T-helper 2 cell treated with Interferon-gamma antibody and Interleukin-4, amounts not matched to agents 5 μg/mL and 100 μg/mL, for 36 hours (primary cell): ENCODE results near the gene PRPF4.
"Not testable (repeated sequence)": the region's sequence is repeated elsewhere in the genome, so short reads cannot be mapped to it uniquely, and the experiment has no call there.

Experiments
- DNase-seq: peaks from one replicate; pipeline ENCODE4 v3.0.0; 2021; ENCODE audit warnings: low spot score
- H3K27ac Mint-ChIP-seq: one replicate; pipeline ENCODE4 v1.8.0; 2021; ENCODE audit warnings: mild to moderate bottlenecking, mixed read lengths
- H3K27me3 Mint-ChIP-seq: one replicate; pipeline ENCODE4 v1.8.0; 2021; ENCODE audit warnings: low read depth, mixed read lengths
- H3K36me3 Mint-ChIP-seq: one replicate; pipeline ENCODE4 v1.8.0; 2021; ENCODE audit warnings: low read depth, mixed read lengths
- H3K4me1 Mint-ChIP-seq: one replicate; pipeline ENCODE4 v1.8.0; 2021; ENCODE audit warnings: low read depth, mixed read lengths
- H3K4me3 Mint-ChIP-seq: one replicate; pipeline ENCODE4 v1.8.0; 2022; ENCODE audit warnings: mild to moderate bottlenecking, moderate library complexity, mixed read lengths
- H3K9me3 Mint-ChIP-seq: one replicate; pipeline ENCODE4 v1.8.0; 2021; ENCODE audit warnings: mixed read lengths

Gene PRPF4

GRCh38 chr9:113290052-113290607 lies 14.7 kb downstream of the PRPF4 start:
- H3K27me3 Mint-ChIP-seq = no peaks in the 10 kb centered on the region
- no peak overlapping the region for H3K4me3 Mint-ChIP-seq
- no peaks in the 10 kb centered on the region for H3K9me3 Mint-ChIP-seq
- H3K36me3 Mint-ChIP-seq = peaks cover 57% of the 10 kb centered on the region
- peaks cover 2% of the 10 kb centered on the region for H3K4me1 Mint-ChIP-seq
- H3K27ac Mint-ChIP-seq = no peak overlapping the region
- DNase-seq = no peak

- Mint-ChIP-seq H3K9me3 (no peaks in the 10 kb centered on the region), H3K4me1 (peaks cover 2% of the 10 kb centered on the region), H3K27ac (no peak overlapping the region), H3K36me3 (peaks cover 40% of the 10 kb centered on the region), H3K4me3 (no peak overlapping the region), H3K27me3 (no peaks in the 10 kb centered on the region)
- no peak for DNase-seq
These were observed 17.9 kb downstream of the PRPF4 start for GRCh38 chr9:113293285-113293878.

GRCh38 chr9:113296247-113296646 lies 20.8 kb downstream of the PRPF4 start:
- not testable (repeated sequence) for H3K9me3 Mint-ChIP-seq, H3K4me1 Mint-ChIP-seq, H3K4me3 Mint-ChIP-seq, DNase-seq, H3K27ac Mint-ChIP-seq, H3K27me3 Mint-ChIP-seq
- H3K36me3 Mint-ChIP-seq = peaks cover 19% of the 10 kb centered on the region

- Mint-ChIP-seq H3K9me3 (no peaks in the 10 kb centered on the region), H3K27me3 (peaks cover 8% of the 10 kb centered on the region), H3K27ac (no peak overlapping the region)
These were observed 21.5 kb downstream of the PRPF4 start for GRCh38 chr9:113296796-113297558.

GRCh38 chr9:113298311-113298710 lies 22.9 kb downstream of the PRPF4 start:
- H3K36me3 Mint-ChIP-seq = peaks cover 2% of the 10 kb centered on the region
- no peak overlapping the region for H3K27ac Mint-ChIP-seq
- H3K4me1 Mint-ChIP-seq = no peaks in the 10 kb centered on the region
- no peaks in the 10 kb centered on the region for H3K9me3 Mint-ChIP-seq
- H3K27me3 Mint-ChIP-seq = peaks cover 8% of the 10 kb centered on the region
- H3K4me3 Mint-ChIP-seq = no peak overlapping the region
- no peak for DNase-seq

More at GRCh38 chr9:113296796-113297558, 21.5 kb downstream of the PRPF4 start:
- DNase-seq = no peak
- H3K4me3 Mint-ChIP-seq = no peak overlapping the region
- peaks cover 13% of the 10 kb centered on the region for H3K36me3 Mint-ChIP-seq
- H3K4me1 Mint-ChIP-seq = no peaks in the 10 kb centered on the region

- Mint-ChIP-seq H3K9me3 (no peaks in the 10 kb centered on the region), H3K4me3 (no peak overlapping the region), H3K4me1 (no peaks in the 10 kb centered on the region), H3K27ac (no peak overlapping the region), H3K27me3 (peaks cover 8% of the 10 kb centered on the region), H3K36me3 (no peaks in the 10 kb centered on the region)
- DNase-seq = no peak
These were observed 23.7 kb downstream of the PRPF4 start for GRCh38 chr9:113298924-113299770.

- DNase-seq = no peak
- Mint-ChIP-seq H3K36me3 (no peaks in the 10 kb centered on the region), H3K27me3 (peaks cover 8% of the 10 kb centered on the region), H3K27ac (no peak overlapping the region), H3K4me3 (no peak overlapping the region), H3K9me3 (no peaks in the 10 kb centered on the region), H3K4me1 (no peaks in the 10 kb centered on the region)
These were observed 24.4 kb downstream of the PRPF4 start for GRCh38 chr9:113299800-113300292.

GRCh38 chr9:113301548-113301947 lies 26.1 kb downstream of the PRPF4 start:
- Mint-ChIP-seq H3K4me1 (no peaks in the 10 kb centered on the region), H3K27me3 (peaks cover 8% of the 10 kb centered on the region), H3K4me3 (no peak overlapping the region), H3K36me3 (no peaks in the 10 kb centered on the region), H3K27ac (no peak overlapping the region), H3K9me3 (no peaks in the 10 kb centered on the region)
- no peak for DNase-seq

- H3K4me1 Mint-ChIP-seq = no peaks in the 10 kb centered on the region
- no peaks in the 10 kb centered on the region for H3K9me3 Mint-ChIP-seq
- H3K27ac Mint-ChIP-seq = no peak within 1 kb of the TSS
These were observed 27.4 kb downstream of the PRPF4 start, which contains the start of gene RNF183 for GRCh38 chr9:113302792-113303418. Gene RNF183 (minus strand): TSS chr9:113303376. CDS start chr9:113298184, 5,192 bp downstream.

GRCh38 chr9:113306566-113306965 lies 31.1 kb downstream of the PRPF4 start:
- H3K36me3 Mint-ChIP-seq = no peaks in the 10 kb centered on the region
- no peak overlapping the region for H3K4me3 Mint-ChIP-seq
- H3K27me3 Mint-ChIP-seq = no peaks in the 10 kb centered on the region
- no peak for DNase-seq
- no peak overlapping the region for H3K27ac Mint-ChIP-seq
- H3K4me1 Mint-ChIP-seq = peaks cover 13% of the 10 kb centered on the region
- no peaks in the 10 kb centered on the region for H3K9me3 Mint-ChIP-seq

More at GRCh38 chr9:113302792-113303418, 27.4 kb downstream of the PRPF4 start, which contains the start of gene RNF183:
- Mint-ChIP-seq H3K4me3 (no peak within 1 kb of the TSS), H3K27me3 (peaks cover 8% of the 10 kb centered on the region), H3K36me3 (no peaks in the 10 kb centered on the region)
- DNase-seq = no peak

GRCh38 chr9:113307396-113307975 lies 32.0 kb downstream of the PRPF4 start:
- Mint-ChIP-seq H3K9me3 (no peaks in the 10 kb centered on the region), H3K4me3 (no peak overlapping the region), H3K27me3 (no peaks in the 10 kb centered on the region), H3K36me3 (no peaks in the 10 kb centered on the region), H3K27ac (no peak overlapping the region), H3K4me1 (peaks cover 13% of the 10 kb centered on the region)
- DNase-seq = no peak

- Mint-ChIP-seq H3K27ac (no peak overlapping the region), H3K9me3 (no peaks in the 10 kb centered on the region), H3K4me1 (peaks cover 13% of the 10 kb centered on the region), H3K27me3 (no peaks in the 10 kb centered on the region), H3K36me3 (no peaks in the 10 kb centered on the region), H3K4me3 (no peak overlapping the region)
- DNase-seq = no peak
These were observed 33.9 kb downstream of the PRPF4 start for GRCh38 chr9:113309204-113309813.

- peaks cover 13% of the 10 kb centered on the region for H3K4me1 Mint-ChIP-seq
- H3K9me3 Mint-ChIP-seq = no peaks in the 10 kb centered on the region
- DNase-seq = no peak
- H3K27ac Mint-ChIP-seq = no peak overlapping the region
- H3K36me3 Mint-ChIP-seq = no peaks in the 10 kb centered on the region
- no peak overlapping the region for H3K4me3 Mint-ChIP-seq
- no peaks in the 10 kb centered on the region for H3K27me3 Mint-ChIP-seq
These were observed 35.1 kb downstream of the PRPF4 start for GRCh38 chr9:113310538-113310937.
